Naive thymus-derived CD4-positive, alpha-beta T cell (primary cell): ENCODE results near the gene NRBP1. TPM values are rescaled to one million over a fixed set of nuclear protein-coding genes. Genes with fewer than 3 reads are reported as not detected.

Experiments
- ATAC-seq: fragments of 150-1000 bp; cut with Tn5 transposase; 2 replicates; pipeline ENCODE4 v1.10.0; 2021; ENCODE audit warnings: mild to moderate bottlenecking, moderate library complexity
- CTCF ChIA-PET: fragments of 350-600 bp; sonication (Branson Sonifier 250); formaldehyde crosslinking; loops from one replicate; lab custom pipeline; 2021; ENCODE audit warnings: antibody characterized with exemption; lab: Charles Lee
- POLR2A ChIA-PET: fragments of 350-600 bp; sonication (Branson Sonifier 250); formaldehyde crosslinking; loops from one replicate; lab custom pipeline; 2021; ENCODE audit warnings: antibody characterized with exemption, inconsistent platforms; lab: Charles Lee
- DNase-seq, 9 donors: peaks; one replicate each; pipeline versions ENCODE4 v3.0.0 to v3.0.0-alpha.2; 2020 to 2022; ENCODE audit warnings: mixed read lengths in 1 of 9
- H3K27ac ChIP-seq: one replicate; pipeline ENCODE4 v1.7.0; 2013; ENCODE audit warnings: mild to moderate bottlenecking, low read depth, low read length, moderate library complexity
- H3K27me3 ChIP-seq, 2 donors: one replicate each; pipeline ENCODE4 v1.7.0; 2013; ENCODE audit warnings: low read length in 2 of 2, mild to moderate bottlenecking in 2 of 2, moderate library complexity in 2 of 2; ENCODE audit not compliant: control insufficient read depth in 2 of 2, insufficient read depth in 2 of 2
- H3K36me3 ChIP-seq, 3 experiments: 1 replicate in 2 of 3; 2 replicates in 1 of 3; pipeline ENCODE4 v1.7.0; 2013; ENCODE audit warnings: low read length in 3 of 3, mild to moderate bottlenecking in 3 of 3, moderate library complexity in 1 of 3; ENCODE audit not compliant: insufficient read depth in 3 of 3, control insufficient read depth in 2 of 3
- H3K4me1 ChIP-seq, 2 donors: one replicate each; pipeline ENCODE4 v1.7.0; 2013; ENCODE audit warnings: low read length in 2 of 2, mild to moderate bottlenecking in 2 of 2, moderate library complexity in 1 of 2; ENCODE audit not compliant: control insufficient read depth in 2 of 2, insufficient read depth in 2 of 2
- H3K4me3 ChIP-seq: 2 replicates; pipeline ENCODE4 v1.7.0; 2013; ENCODE audit warnings: mild to moderate bottlenecking, low read length
- H3K9me3 ChIP-seq, 3 experiments: 1 replicate in 2 of 3; 2 replicates in 1 of 3; pipeline ENCODE4 v1.7.0; 2013; ENCODE audit warnings: low read length in 3 of 3; ENCODE audit not compliant: control insufficient read depth in 2 of 3
- H3K27ac Mint-ChIP-seq, 9 donors: one replicate each; pipeline ENCODE4 v1.8.0; 2020 to 2022; ENCODE audit warnings: mixed read lengths in 9 of 9, mild to moderate bottlenecking in 8 of 9, moderate library complexity in 5 of 9, inconsistent platforms in 2 of 9
- H3K27me3 Mint-ChIP-seq, 5 donors: one replicate each; pipeline ENCODE4 v1.8.0; 2021 to 2022; ENCODE audit warnings: mixed read lengths in 5 of 5, mild to moderate bottlenecking in 1 of 5
- H3K36me3 Mint-ChIP-seq, 5 donors: one replicate each; pipeline ENCODE4 v1.8.0; 2020 to 2022; ENCODE audit warnings: mixed read lengths in 5 of 5, mild to moderate bottlenecking in 3 of 5, inconsistent platforms in 1 of 5
- H3K4me1 Mint-ChIP-seq, 7 donors: one replicate each; pipeline ENCODE4 v1.8.0; 2020 to 2022; ENCODE audit warnings: mixed read lengths in 7 of 7, mild to moderate bottlenecking in 3 of 7, inconsistent platforms in 1 of 7
- H3K4me3 Mint-ChIP-seq, 10 donors: one replicate each; pipeline ENCODE4 v1.8.0; 2020 to 2022; ENCODE audit warnings: mild to moderate bottlenecking in 10 of 10, mixed read lengths in 10 of 10, moderate library complexity in 6 of 10, inconsistent platforms in 2 of 10
- H3K9me3 Mint-ChIP-seq, 11 donors: one replicate each; pipeline ENCODE4 v1.8.0; 2020 to 2022; ENCODE audit warnings: mixed read lengths in 11 of 11, mild to moderate bottlenecking in 4 of 11, inconsistent platforms in 1 of 11, moderate library complexity in 1 of 11
- intact Hi-C, 2 donors: fragments of 100-400 bp; cut with micrococcal nuclease; formaldehyde crosslinking; loops; one replicate each; pipeline ENCODE4 v1.15.1; 2023
- polyA plus RNA-seq, 2 donors: library from polyadenylated mRNA; unstranded; fragments of 300-500 nt; fragmentation: Illumina TruSeq; gene quantifications; one replicate each; pipeline ENCODE4 v1.2.3, GENCODE V29; 2021
- total RNA-seq, 6 experiments: library from RNA in 5 of 6; stranded (reverse) in 5 of 6; gene quantifications; 1 replicate in 5 of 6; 2 replicates in 1 of 6; pipeline ENCODE4 v1.2.3 and lab custom pipeline; 2021 to 2026

NRBP1 gene
- total and polyA plus RNA-seq, 7 experiments from 2014 or later: 70.0 to 181 (median 121) TPM

DNA sequence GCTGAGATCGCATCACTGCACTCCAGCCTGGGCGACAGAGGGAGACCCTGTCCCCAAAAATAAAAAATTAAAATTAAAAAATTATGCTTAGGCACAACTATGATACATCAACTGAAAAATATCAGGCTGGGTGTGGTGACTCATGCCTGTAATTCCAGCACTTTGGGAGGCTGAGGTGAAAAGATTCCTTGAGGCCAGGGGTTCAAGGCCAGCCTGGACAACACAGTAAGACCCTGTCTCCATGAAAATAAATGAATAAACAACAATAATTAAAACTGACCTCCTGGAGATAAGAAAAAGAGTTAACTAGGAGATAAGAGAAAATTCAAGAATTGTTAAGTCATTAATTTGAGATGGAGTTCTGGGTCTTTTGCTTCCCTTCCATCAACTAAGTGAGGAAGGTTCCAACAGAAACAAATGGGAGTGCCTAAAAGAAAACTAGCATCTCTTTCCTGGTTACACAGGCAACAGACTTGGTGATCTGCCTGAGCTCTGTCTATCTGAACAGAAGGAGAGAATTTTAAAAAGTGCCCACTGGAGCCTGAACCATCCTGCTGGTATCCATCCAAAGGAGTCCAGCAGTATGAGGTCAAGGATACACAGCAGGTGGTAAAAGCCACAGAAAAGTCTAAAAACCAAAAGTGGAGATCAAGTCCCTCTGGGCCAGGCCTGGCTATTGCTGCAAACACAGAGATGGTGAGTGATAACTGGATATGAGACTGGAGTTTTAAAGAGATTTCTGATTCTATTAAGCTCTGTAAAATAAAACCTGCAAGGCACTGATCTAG lies 27.9 kb upstream of the NRBP1 start:
- ATAC-seq (no peak), DNase-seq (no peak)
- Histone ChIP-seq H3K27me3 (no peaks in the 10 kb centered on the region), H3K36me3 (peaks cover 0 to 6% (median 0%) of the 10 kb centered on the region in 3 experiments), H3K4me3 (no peak overlapping the region), H3K4me1 (peaks cover 0 to 3% of the 10 kb centered on the region in 2 donors), H3K27ac (no peak overlapping the region), H3K9me3 (no peaks in the 10 kb centered on the region)
- CTCF ChIA-PET: no interaction called here
- no peaks in the 10 kb centered on the region for H3K9me3 Mint-ChIP-seq
- H3K36me3 Mint-ChIP-seq: peaks cover 0 to 18% (median 7%) of the 10 kb centered on the region in 5 donors
- intact Hi-C loops: loop anchor here in 1 of 2 donors (10.0 kb wide), 1 partner anchor 186 kb away; the partner anchor contains the start of genes ATRAID, CAD and SLC5A6
- peak overlapping the region in 6 of 9 donors; percentile 36 to 77 (median 58) for H3K27ac Mint-ChIP-seq
- H3K4me1 Mint-ChIP-seq: peaks cover 15 to 62% (median 50%) of the 10 kb centered on the region in 7 donors
- no peaks in the 10 kb centered on the region for H3K27me3 Mint-ChIP-seq
- H3K4me3 Mint-ChIP-seq: peak overlapping the region in 3 of 10 donors; percentile 2 to 43 (median 28)
- POLR2A ChIA-PET: interaction anchor here (1.0 to 1.2 kb wide), 2 partner anchors 44 to 78 kb away, joined by 3 read pairs; partner anchors contain the start of gene GTF3C2

DNA sequence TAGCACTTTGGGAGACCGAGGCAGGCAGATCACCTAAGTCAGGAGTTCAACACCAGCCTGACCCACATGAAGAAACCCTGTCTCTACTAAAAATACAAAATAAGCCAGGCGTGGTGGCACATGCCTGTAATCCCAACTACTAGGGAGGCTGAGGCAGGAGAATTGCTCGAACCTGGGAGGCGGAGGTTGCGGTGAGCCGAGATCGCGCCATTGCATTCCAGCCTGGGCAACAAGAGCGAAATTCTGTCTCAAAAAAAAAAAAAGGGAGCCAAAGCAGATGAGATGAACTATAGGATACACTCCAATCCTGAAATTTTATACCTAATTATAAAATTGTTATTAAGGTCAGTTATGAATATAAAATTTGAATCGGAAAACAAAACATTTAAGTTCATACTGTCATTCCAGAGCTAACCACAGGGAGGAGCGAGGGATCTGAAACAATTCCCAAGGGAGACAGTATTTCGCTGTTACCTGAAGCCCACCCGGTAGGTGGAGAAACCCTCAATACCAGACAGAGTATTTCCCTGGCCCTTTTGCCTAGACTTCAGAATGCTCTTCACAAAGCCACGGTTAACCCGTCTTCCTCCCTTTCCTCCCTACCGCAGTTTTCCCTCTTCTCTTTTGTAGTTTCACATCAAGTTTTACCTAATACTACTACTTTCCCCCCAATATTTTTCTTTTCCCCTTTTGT lies 20.5 kb upstream of the NRBP1 start:
- peaks cover 0 to 14% (median 0%) of the 10 kb centered on the region in 3 experiments for H3K36me3 ChIP-seq
- DNase-seq: no peak
- Mint-ChIP-seq H3K4me3 (peak overlapping the region; percentile 87 to 96 (median 90)), H3K9me3 (peaks cover 0 to 6% (median 0%) of the 10 kb centered on the region in 11 donors), H3K27me3 (peaks cover 0 to 7% (median 0%) of the 10 kb centered on the region in 5 donors), H3K27ac (peak overlapping the region; percentile 59 to 97 (median 79)), H3K4me1 (peaks cover 28 to 64% (median 42%) of the 10 kb centered on the region in 7 donors), H3K36me3 (peaks cover 0 to 12% (median 0%) of the 10 kb centered on the region in 5 donors)
- H3K4me1 ChIP-seq: peaks cover 13 to 17% of the 10 kb centered on the region in 2 donors
- CTCF ChIA-PET: no interaction called here
- H3K27ac ChIP-seq: peak overlapping the region; percentile 89
- ATAC-seq: no peak
- no peaks in the 10 kb centered on the region for H3K27me3 ChIP-seq
- POLR2A ChIA-PET: interaction anchor here (1.2 to 1.6 kb wide), 3 partner anchors 16 to 27 kb away, joined by 4 to 6 read pairs (median 5); partner anchors contain the start of genes NRBP1 and ZNF513
- intact Hi-C loops: loop anchor here (2.0 to 10.0 kb wide), 5 partner anchors 15 to 1529 kb away; partner anchors contain the start of genes ASXL2 (in 1 of the 2), ATRAID (in 1 of the 2), CAD (in 1 of the 2) and GTF3C2 (in 1 of the 2)
- peak overlapping the region; percentile 4 for H3K4me3 ChIP-seq
- H3K9me3 ChIP-seq: no peaks in the 10 kb centered on the region

DNA sequence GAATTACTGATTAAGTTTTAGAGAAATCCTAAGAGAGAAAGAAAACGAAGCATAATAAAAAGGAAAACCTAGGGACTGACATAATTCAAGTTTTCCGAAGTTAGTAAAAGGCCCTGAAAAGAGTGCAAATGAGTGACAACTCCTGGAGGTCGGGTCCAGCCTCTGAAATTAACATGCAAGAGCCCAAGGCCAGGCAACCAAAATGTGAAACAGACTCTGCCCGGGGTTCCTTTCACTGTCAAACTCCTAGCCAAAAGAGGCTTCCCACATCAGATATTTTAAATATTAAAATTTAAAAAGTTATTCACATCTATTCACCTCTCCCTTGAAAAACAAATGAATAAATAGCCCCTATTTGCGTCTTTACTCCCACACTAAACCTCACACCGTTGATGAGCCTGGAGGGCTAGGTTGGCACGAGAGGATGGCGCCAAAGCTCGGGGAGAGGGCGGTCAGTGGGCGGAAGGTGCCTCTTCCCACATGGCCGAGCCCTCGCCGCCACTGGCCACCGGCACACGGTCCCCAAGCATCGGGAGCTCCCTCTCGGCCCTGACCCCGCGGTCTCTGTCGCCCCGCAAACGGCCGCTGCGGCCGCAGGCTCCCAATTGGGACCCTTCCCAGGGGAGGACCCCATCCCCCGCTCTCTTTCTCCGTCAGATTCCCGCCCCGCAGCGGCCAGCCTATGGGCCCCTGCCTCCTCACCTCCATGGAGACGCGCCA lies 19.7 kb upstream of the NRBP1 start:
- peaks cover 13 to 17% of the 10 kb centered on the region in 2 donors for H3K4me1 ChIP-seq
- no peaks in the 10 kb centered on the region for H3K9me3 ChIP-seq
- H3K36me3 ChIP-seq: peaks cover 0 to 14% (median 0%) of the 10 kb centered on the region in 3 experiments
- CTCF ChIA-PET: no interaction called here
- H3K27me3 ChIP-seq: no peaks in the 10 kb centered on the region
- Mint-ChIP-seq H3K4me3 (peak overlapping the region; percentile 87 to 96 (median 90)), H3K36me3 (peaks cover 0 to 9% (median 0%) of the 10 kb centered on the region in 5 donors), H3K9me3 (peaks cover 0 to 6% (median 0%) of the 10 kb centered on the region in 11 donors), H3K27ac (peak overlapping the region; percentile 59 to 97 (median 79)), H3K4me1 (peaks cover 28 to 58% (median 37%) of the 10 kb centered on the region in 7 donors), H3K27me3 (peaks cover 0 to 7% (median 0%) of the 10 kb centered on the region in 5 donors)
- ATAC-seq: no peak
- POLR2A ChIA-PET: interaction anchor here (0.9 to 3.2 kb wide), 10 partner anchors 11 to 255 kb away, joined by 3 to 58 read pairs (median 8); partner anchors contain the start of genes ATRAID, CCDC121, EIF2B4 and GPN1
- peak overlapping the region; percentile 89 for H3K27ac ChIP-seq
- peak overlapping the region; percentile 92 for H3K4me3 ChIP-seq
- peak in 1 of 9 donors; percentile 4 for DNase-seq
- intact Hi-C loops: loop anchor here (1.0 to 10.0 kb wide), 14 partner anchors 16 to 1530 kb away; partner anchors contain the start of genes ATRAID (in 2 of the 2), EIF2B4 (in 2 of the 2), GTF3C2 (in 2 of the 2) and IFT172 (in 2 of the 2)

DNA sequence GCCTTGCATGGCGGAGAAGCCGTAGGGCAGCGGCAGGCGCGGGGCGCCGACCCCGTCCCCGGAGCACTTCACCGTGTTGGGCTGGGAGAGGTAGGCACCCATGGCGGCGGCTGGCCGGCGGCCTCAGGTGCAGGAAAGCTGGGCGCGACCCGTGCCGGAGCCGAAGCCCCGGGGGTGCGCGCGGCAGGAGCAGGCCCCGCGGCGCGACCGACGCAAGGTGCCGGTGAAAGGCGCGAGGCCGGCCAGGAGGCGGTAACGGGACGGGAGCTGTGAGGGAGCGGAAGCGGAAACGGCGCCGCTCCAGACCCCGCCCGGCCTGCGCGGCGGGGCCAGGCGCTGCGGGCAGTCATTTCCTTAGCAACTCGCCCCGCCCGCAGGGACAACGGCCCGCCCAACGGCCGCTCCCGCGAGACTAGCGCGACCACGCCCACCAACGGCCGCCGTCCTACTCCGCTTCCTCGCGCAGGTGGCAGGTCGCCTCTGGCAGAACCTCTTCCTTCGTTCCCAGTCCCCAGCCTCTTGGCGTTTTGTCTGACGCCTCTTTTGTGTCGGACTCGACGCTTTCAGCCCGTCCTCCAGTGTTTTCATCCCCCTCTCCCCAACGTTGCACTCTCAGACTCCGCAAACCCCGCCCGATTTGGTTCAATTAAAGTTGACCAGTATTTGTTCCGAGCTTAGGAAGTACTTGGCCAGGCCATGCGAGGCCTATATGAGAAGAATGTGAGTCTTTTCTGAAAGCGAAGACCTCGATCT lies 18.9 kb upstream of the NRBP1 start, which contains the start of gene PPM1G:
TSS of gene PPM1G (minus strand) at position 271 of the 753 bp plus-strand sequence. CDS start at position 102, 169 bp downstream.
- peak; percentile 99 for ATAC-seq
- Mint-ChIP-seq H3K4me3 (peak within 1 kb of the TSS; percentile 87 to 96 (median 92)), H3K9me3 (peaks cover 0 to 6% (median 0%) of the 10 kb centered on the region in 11 donors), H3K4me1 (peaks cover 28 to 50% (median 35%) of the 10 kb centered on the region in 7 donors), H3K36me3 (peaks cover 0 to 9% (median 0%) of the 10 kb centered on the region in 5 donors), H3K27ac (peak within 1 kb of the TSS; percentile 89 to 98 (median 95)), H3K27me3 (peaks cover 0 to 7% (median 0%) of the 10 kb centered on the region in 5 donors)
- Histone ChIP-seq H3K27ac (peak within 1 kb of the TSS; percentile 89), H3K9me3 (no peaks in the 10 kb centered on the region), H3K4me1 (peaks cover 13 to 17% of the 10 kb centered on the region in 2 donors), H3K4me3 (peak within 1 kb of the TSS; percentile 92), H3K27me3 (no peaks in the 10 kb centered on the region), H3K36me3 (peaks cover 0 to 14% (median 0%) of the 10 kb centered on the region in 3 experiments)
- intact Hi-C loops: loop anchor here (1.0 to 10.0 kb wide), 14 partner anchors 17 to 1531 kb away; partner anchors contain the start of genes ATRAID (in 2 of the 2), EIF2B4 (in 2 of the 2), GTF3C2 (in 2 of the 2) and IFT172 (in 2 of the 2)
- ChIA-PET CTCF (no interaction called here), POLR2A (interaction anchor here (0.6 to 3.2 kb wide), 18 partner anchors 12 to 338 kb away, joined by 3 to 58 read pairs (median 4); partner anchors contain the start of genes ATRAID, CCDC121, EIF2B4 and GPN1)
- DNase-seq: peak; percentile 92 to 98 (median 95)

DNA sequence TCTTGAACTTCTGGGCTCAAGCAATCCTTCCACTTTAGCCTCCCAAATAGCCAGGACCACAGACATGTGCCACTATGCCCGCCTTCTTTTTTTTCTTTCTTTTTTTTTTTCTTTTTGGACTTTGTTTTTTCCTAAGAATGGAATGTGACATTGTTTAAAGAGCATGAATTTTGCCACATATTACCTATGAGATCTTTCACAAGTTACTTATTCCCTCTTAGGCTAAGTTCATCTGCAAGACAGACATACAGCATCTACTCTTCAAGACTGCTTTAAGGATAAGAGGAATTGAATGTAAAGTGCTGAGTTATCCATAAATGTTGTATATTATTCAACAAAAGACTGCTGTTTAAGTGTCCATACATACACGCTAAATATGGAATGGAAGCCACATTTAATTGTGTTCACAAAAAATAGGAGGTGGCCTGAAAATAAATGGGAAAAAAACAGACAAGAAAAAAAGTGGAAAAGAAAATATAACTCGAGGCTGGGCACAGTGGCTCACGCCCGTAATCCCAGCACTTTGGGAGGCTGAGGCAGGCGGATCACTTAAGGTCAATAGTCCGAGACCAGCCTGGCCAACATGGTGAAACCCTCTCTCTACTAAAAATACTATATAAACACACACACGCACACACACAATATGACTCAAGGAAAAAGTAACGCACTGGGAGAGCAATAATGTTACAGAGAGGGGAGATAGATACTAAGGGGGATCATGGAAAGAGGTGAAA lies 15.8 kb upstream of the NRBP1 start:
- Histone ChIP-seq H3K4me1 (peaks cover 11 to 13% of the 10 kb centered on the region in 2 donors), H3K27me3 (no peaks in the 10 kb centered on the region), H3K4me3 (no peak overlapping the region), H3K27ac (no peak overlapping the region), H3K36me3 (peaks cover 0 to 6% (median 0%) of the 10 kb centered on the region in 3 experiments), H3K9me3 (no peaks in the 10 kb centered on the region)
- Mint-ChIP-seq H3K27ac (peak overlapping the region in 2 of 9 donors; percentile 15 to 54), H3K27me3 (peaks cover 0 to 7% (median 0%) of the 10 kb centered on the region in 5 donors), H3K9me3 (peaks cover 0 to 6% (median 0%) of the 10 kb centered on the region in 11 donors), H3K4me3 (peak overlapping the region in 1 of 10 donors; percentile 17), H3K4me1 (peaks cover 12 to 26% (median 18%) of the 10 kb centered on the region in 7 donors), H3K36me3 (peaks cover 0 to 5% (median 0%) of the 10 kb centered on the region in 5 donors)
- ATAC-seq (no peak), DNase-seq (no peak)
- ChIA-PET POLR2A (no interaction called here), CTCF (no interaction called here)
- intact Hi-C loops: no loop called here
